ENCODE measurements around the gene NPIPB8. TPM values are rescaled to one million over a fixed set of nuclear protein-coding genes. Genes with fewer than 3 reads are reported as not detected.
"Not testable (repeated sequence)": the region's sequence is repeated elsewhere in the genome, so short reads cannot be mapped to it uniquely, and the experiment has no call there.

NPIPB8 gene
- total and polyA plus RNA-seq, 4 donors = 0.74 to 1.6 TPM; not detected in 2

DNA sequence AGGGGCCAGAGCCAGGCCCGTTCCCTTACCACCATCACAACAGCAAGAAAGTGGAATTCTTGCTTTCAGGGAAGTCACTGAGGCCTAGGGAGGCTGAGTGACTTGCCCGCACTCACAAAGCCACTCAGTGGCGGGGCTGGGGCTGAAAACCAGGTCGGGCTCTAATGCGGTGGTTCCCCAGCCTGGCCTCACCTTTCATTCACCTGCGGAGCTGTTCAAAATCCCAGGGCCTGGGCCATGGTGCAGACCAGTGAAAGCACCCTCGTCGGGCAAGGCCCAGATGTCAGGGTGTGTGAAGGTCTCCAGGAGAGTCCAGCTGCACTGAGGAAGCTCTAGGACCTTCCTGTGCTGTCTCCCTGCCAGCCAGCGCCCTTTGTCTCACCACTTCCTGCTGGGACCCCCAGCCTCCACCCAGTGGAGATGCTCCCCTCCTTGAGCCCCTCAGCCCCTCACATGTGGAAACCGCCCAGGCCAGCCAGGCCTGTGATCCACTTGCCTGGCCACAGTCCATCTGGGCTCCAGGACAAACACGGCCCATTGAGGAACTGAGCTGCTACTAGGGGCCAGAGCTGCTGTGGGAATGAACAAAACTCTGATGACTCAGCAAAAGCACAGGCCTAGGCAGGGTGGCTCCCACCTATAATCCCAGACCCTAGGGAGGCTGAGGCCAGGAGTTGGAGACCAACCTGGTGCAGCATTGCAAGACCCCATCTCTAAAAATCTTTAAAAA, 28.8 kb upstream of the NPIPB8 start:
- peak; percentile 10 for ATAC-seq (ENCODE audit: insufficient read depth, low FRiP score)
- H3K27ac ChIP-seq (ENCODE audit: low read depth in 1 of 2, low read length in 1 of 2) = peak overlapping the region in 1 of 2 donors; percentile 86
- H3K9ac ChIP-seq (ENCODE audit: insufficient read depth in 1 of 2, low read length in 2 of 2) = not testable (repeated sequence)

DNA sequence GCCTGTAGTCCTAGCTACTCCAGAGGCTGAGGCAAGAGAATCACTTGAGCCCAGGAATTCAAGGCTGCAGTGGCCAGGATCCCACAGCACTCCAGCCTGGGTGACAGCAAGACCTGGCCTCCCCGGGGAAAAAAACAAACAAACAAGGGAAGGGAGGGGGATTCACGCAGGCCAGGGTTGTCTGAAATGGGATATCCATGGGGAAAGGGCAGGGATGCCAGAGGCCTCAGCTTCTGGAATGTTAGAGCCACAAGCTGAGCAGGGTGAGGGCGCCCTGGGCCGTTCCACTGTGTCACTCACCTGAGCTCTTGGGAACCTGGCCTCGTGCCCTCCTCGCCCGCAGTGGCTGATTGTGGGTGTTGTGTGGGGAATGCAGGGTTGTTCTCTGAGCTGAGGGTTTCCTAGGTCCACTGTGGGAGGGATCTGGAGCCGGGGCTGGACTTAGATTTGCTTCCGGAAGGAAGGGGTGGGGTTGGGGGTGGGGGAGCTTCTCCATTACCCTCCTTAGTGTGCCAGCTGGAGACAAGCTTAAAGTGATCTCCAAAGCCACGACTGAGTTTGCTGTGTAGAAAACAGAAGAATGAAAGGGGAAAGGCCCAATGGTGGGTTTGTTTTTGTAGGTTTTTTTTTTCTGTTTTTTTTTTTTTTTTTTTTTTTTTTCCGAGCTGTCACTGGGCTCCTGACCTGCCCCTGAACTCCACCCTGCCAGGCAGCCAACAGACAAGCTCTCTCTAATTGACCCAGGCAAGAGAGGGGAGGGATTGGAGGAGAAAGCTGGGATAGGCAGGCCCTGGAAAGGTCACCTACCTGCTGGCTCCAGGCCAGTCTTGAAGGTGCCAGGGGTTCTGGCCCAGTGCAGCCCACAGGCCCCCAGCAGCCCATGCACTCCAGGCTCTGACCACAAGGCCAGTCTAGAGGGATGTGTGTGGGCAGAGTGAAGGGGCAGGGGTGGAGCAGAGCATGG, 28.0 kb upstream of the NPIPB8 start, which contains the start of gene SULT1A1:
Gene SULT1A1 (minus strand): TSS at position 414 of the 964 bp plus-strand sequence. CDS start 1,189 bp downstream, outside the sequence.
- ATAC-seq (ENCODE audit: insufficient read depth, low FRiP score) (peak; percentile 75), DNase-seq (peak; percentile 65 to 81 (median 80))
- H3K36me3 ChIP-seq (ENCODE audit: control insufficient read depth in 4 of 4, insufficient read depth in 4 of 4, low read length in 4 of 4) = peaks cover 0 to 8% (median 0%) of the 10 kb centered on the region in 4 donors
- no peaks in the 10 kb centered on the region for H3K9me3 ChIP-seq (ENCODE audit: control insufficient read depth in 4 of 4, insufficient read depth in 3 of 4, low read length in 3 of 4)
- no peaks in the 10 kb centered on the region for H3K27me3 ChIP-seq (ENCODE audit: control insufficient read depth in 3 of 3, insufficient read depth in 3 of 3, low read length in 2 of 3)
- H3K27ac ChIP-seq (ENCODE audit: low read depth in 1 of 2, low read length in 1 of 2) = peak within 1 kb of the TSS in 1 of 2 donors; percentile 87
- no peak within 1 kb of the TSS for H3K9ac ChIP-seq (ENCODE audit: insufficient read depth in 1 of 2, low read length in 2 of 2)
- peak within 1 kb of the TSS; percentile 39 for H3K4me3 ChIP-seq
- peaks cover 0 to 24% (median 10%) of the 10 kb centered on the region in 5 donors for H3K4me1 ChIP-seq (ENCODE audit: control insufficient read depth in 5 of 5, insufficient read depth in 5 of 5, low read length in 5 of 5)
- TF ChIP-seq, protein P1, sequence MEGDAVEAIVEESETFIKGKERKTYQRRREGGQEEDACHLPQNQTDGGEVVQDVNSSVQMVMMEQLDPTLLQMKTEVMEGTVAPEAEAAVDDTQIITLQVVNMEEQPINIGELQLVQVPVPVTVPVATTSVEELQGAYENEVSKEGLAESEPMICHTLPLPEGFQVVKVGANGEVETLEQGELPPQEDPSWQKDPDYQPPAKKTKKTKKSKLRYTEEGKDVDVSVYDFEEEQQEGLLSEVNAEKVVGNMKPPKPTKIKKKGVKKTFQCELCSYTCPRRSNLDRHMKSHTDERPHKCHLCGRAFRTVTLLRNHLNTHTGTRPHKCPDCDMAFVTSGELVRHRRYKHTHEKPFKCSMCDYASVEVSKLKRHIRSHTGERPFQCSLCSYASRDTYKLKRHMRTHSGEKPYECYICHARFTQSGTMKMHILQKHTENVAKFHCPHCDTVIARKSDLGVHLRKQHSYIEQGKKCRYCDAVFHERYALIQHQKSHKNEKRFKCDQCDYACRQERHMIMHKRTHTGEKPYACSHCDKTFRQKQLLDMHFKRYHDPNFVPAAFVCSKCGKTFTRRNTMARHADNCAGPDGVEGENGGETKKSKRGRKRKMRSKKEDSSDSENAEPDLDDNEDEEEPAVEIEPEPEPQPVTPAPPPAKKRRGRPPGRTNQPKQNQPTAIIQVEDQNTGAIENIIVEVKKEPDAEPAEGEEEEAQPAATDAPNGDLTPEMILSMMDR (IDR thresholded peaks at IDR 0.05; ENCODE audit: control extremely low read depth, extremely low read depth) = no peak
- WGBS, 2 donors = 18 to 30% methylated on average over 11 of the region's 11 CpGs

More for the DNA sequence above, 28.8 kb upstream of the NPIPB8 start:
- peaks cover 0 to 24% (median 10%) of the 10 kb centered on the region in 5 donors for H3K4me1 ChIP-seq (ENCODE audit: control insufficient read depth in 5 of 5, insufficient read depth in 5 of 5, low read length in 5 of 5)
- H3K36me3 ChIP-seq (ENCODE audit: control insufficient read depth in 4 of 4, insufficient read depth in 4 of 4, low read length in 4 of 4) = peaks cover 0 to 12% (median 0%) of the 10 kb centered on the region in 4 donors
- not testable (repeated sequence) for H3K27me3 ChIP-seq (ENCODE audit: control insufficient read depth in 3 of 3, insufficient read depth in 3 of 3, low read length in 2 of 3); H3K9me3 ChIP-seq (ENCODE audit: control insufficient read depth in 4 of 4, insufficient read depth in 3 of 4, low read length in 3 of 4)
- WGBS, 2 donors = 48 to 66% methylated on average over 10 to 11 of the region's 11 CpGs
- peak overlapping the region; percentile 39 for H3K4me3 ChIP-seq
- DNase-seq = peak in 2 of 3 donors; percentile 19 to 20

- H3K9ac ChIP-seq (ENCODE audit: insufficient read depth in 1 of 2, low read length in 2 of 2) = no peak overlapping the region
- 67 to 70% methylated on average over 10 of the region's 10 CpGs for WGBS, 2 donors
- DNase-seq (no peak), ATAC-seq (ENCODE audit: insufficient read depth, low FRiP score) (no peak)
- peaks cover 0 to 8% (median 0%) of the 10 kb centered on the region in 4 donors for H3K36me3 ChIP-seq (ENCODE audit: control insufficient read depth in 4 of 4, insufficient read depth in 4 of 4, low read length in 4 of 4)
- H3K4me1 ChIP-seq (ENCODE audit: control insufficient read depth in 5 of 5, insufficient read depth in 5 of 5, low read length in 5 of 5) = peaks cover 0 to 24% (median 10%) of the 10 kb centered on the region in 5 donors
- no peaks in the 10 kb centered on the region for H3K27me3 ChIP-seq (ENCODE audit: control insufficient read depth in 3 of 3, insufficient read depth in 3 of 3, low read length in 2 of 3)
- no peaks in the 10 kb centered on the region for H3K9me3 ChIP-seq (ENCODE audit: control insufficient read depth in 4 of 4, insufficient read depth in 3 of 4, low read length in 3 of 4)
- TF ChIP-seq, protein P1 (IDR thresholded peaks at IDR 0.05; ENCODE audit: control extremely low read depth, extremely low read depth) = no peak
- H3K4me3 ChIP-seq = no peak overlapping the region
- peak overlapping the region in 1 of 2 donors; percentile 87 for H3K27ac ChIP-seq (ENCODE audit: low read depth in 1 of 2, low read length in 1 of 2)
These were observed 27.2 kb upstream of the NPIPB8 start for GRCh38 chr16:28610595-28611191.

- H3K27ac ChIP-seq (ENCODE audit: low read depth in 1 of 2, low read length in 1 of 2); H3K27me3 ChIP-seq (ENCODE audit: control insufficient read depth in 3 of 3, insufficient read depth in 3 of 3, low read length in 2 of 3); H3K36me3 ChIP-seq (ENCODE audit: control insufficient read depth in 4 of 4, insufficient read depth in 4 of 4, low read length in 4 of 4); H3K4me3 ChIP-seq; H3K9me3 ChIP-seq (ENCODE audit: control insufficient read depth in 4 of 4, insufficient read depth in 3 of 4, low read length in 3 of 4); DNase-seq; H3K9ac ChIP-seq (ENCODE audit: insufficient read depth in 1 of 2, low read length in 2 of 2): not testable (repeated sequence)
- peaks cover 0 to 24% (median 10%) of the 10 kb centered on the region in 5 donors for H3K4me1 ChIP-seq (ENCODE audit: control insufficient read depth in 5 of 5, insufficient read depth in 5 of 5, low read length in 5 of 5)
- no CpG with 5 or more reads among the region's 17 CpGs for WGBS, 2 donors
- peak; percentile 44 for ATAC-seq (ENCODE audit: insufficient read depth, low FRiP score)
These were observed 25.2 kb upstream of the NPIPB8 start for GRCh38 chr16:28612359-28613280.

- not testable (repeated sequence) for H3K27ac ChIP-seq (ENCODE audit: low read depth in 1 of 2, low read length in 1 of 2); H3K36me3 ChIP-seq (ENCODE audit: control insufficient read depth in 4 of 4, insufficient read depth in 4 of 4, low read length in 4 of 4); H3K9ac ChIP-seq (ENCODE audit: insufficient read depth in 1 of 2, low read length in 2 of 2); H3K27me3 ChIP-seq (ENCODE audit: control insufficient read depth in 3 of 3, insufficient read depth in 3 of 3, low read length in 2 of 3); H3K4me3 ChIP-seq; H3K9me3 ChIP-seq (ENCODE audit: control insufficient read depth in 4 of 4, insufficient read depth in 3 of 4, low read length in 3 of 4); ATAC-seq (ENCODE audit: insufficient read depth, low FRiP score); DNase-seq
- WGBS, 2 donors = 48 to 100% methylated on average over 1 to 7 of the region's 26 CpGs
- H3K4me1 ChIP-seq (ENCODE audit: control insufficient read depth in 5 of 5, insufficient read depth in 5 of 5, low read length in 5 of 5) = peaks cover 0 to 19% (median 10%) of the 10 kb centered on the region in 5 donors
These were observed 24.0 kb upstream of the NPIPB8 start for GRCh38 chr16:28613912-28614311.
